GM21528 (cell line): ENCODE data around the gene CYP2W1.
"Not testable (repeated sequence)": the region's sequence is repeated elsewhere in the genome, so short reads cannot be mapped to it uniquely, and the experiment has no call there.

Experiments used
- ATAC-seq: cut with Tn5 transposase; IDR thresholded peaks from one replicate; pipeline ENCODE4 v1.9.1; 2021; ENCODE audit warnings: mild to moderate bottlenecking, moderate library complexity; ENCODE audit not compliant: unreplicated experiment, low FRiP score

The CYP2W1 gene

DNA sequence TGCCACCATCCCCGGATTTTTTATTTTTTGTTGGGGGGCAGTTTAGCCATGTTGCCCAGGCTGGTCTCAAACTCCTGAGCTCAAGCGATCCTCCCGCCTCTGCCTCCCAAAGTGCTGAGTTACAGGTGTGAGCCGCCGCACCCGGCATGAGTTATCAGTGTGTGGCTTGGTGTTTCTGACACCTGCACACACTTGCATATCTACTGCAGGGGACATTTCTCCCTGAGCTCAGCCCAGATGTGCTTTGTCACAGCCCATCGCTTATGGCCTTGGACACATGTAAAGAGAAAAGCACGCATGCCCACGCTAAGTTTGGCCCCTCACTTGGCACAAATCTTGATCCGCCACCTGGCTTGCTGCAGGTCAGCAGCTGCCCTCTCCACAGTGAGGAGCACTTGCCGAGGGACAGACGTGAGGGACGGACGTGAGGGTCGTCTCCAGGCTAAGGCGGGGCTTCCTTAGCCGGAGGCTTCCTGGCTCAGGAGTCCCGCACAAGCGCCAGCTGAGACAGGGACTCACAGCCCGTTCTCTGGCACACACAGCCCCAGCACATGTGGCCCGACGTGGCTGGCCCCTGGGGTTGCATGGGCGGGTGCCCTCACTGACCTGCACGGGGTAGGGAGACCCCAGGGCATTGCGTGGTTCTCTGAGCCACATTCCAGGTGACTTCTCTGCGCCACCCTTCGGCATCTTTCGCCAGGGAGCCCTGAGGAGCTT lies 11.8 kb downstream of the CYP2W1 start:
- no peak for ATAC-seq

DNA sequence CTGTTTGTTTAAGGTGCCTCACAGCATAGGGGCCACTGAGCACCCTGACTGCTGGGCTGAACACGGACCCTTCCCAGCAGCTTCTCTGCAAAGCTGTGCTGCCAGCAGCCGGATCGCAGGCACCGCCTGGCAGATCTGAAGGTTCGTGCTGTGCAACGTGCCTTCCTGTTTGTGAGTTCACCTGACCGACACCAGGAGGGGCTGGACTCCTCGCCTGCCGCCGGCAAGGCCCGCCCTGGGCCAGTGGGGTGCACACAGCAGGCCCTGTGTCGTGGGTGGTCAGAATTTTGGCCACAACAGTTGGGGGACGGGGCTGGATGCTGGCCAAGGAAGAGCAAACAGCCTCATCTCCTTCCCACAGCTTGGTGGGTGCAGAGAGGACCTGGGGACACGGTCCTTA lies 12.6 kb downstream of the CYP2W1 start:
- ATAC-seq = no peak

DNA sequence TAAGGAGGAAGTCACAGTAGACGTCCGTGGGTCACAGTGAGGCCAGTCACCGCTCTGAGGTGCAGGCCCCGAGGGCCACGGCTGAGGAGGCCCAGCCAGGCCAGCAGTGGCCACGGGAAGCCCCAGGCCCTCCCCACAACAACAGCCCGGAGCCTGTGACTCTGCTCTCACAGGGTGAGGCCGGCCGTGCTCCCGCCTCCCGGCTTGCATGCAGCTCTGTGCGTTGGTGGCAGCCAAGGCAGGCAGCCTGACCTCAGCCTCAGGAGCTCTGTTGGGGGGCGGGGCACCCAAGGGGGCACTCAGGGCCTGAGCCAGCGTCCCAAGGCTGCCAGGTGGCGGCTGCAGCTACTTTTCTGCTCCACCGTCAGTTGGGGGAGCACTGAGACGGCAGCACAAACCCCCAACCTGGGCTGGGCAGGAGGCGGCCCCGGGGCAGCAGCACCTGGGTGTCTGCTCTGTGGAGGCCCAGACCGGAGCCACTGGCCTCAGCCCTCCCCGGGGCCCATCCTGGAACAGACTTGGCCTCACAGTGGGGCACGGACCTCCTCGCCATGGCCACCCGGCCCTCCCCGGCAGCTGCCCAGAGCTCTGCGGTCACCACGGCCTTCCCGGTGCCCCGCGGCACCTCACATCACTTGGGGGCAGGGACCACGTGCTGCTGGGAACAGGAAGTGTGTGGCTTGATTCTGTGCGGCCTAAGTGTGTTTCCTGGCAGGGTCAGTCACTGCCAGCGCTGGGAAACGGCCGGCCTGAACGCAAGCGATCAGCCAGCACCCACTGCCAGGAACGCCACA lies 13.3 kb downstream of the CYP2W1 start:
- no peak for ATAC-seq

DNA sequence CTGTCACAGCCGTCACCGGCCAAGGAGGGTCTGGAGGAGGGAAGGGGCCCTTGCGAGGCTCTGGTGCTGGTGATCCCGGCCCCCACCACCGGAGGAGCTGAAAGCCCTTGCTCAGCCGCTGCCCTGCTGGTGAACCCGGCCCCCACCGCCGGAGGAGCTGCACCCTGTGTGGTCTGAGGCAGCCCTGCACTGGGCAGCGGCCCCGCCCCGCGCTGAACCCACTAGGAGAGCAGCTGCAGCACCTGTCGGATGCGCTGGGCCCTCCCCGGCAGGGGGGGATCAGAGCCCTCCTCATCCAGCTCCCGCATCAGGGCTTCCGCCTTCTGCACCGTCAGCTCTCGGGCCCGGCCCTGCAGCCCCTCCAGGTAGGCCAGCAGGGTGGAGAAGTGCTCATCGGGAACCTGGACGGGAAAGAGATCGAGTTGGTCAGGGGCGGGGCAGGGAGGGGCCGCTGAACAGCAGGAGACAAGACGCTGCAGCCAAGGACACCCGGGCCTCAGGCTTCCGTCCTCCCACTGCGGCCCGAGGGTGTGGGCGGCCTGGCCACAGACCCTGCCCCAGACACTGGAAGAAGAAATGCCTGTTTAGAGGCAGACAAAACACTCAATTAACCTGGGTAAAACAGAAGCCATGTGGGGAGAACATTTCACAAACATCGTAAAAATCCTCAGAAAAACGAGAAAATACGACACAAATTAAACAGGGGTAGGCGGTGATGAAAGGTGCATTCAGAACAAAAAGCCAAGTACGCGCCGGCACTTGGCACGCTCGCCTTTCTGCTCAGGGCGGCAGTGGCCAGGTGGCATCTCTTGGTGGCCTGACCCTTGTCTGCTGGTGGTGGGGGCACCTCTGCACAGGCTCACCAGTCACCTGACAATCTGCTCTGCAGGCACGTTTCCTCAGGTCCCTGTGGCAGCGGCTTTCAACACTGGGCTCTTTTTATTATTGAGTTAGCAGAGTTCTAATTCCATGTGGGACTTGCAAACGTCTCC lies 14.7 kb downstream of the CYP2W1 start:
- no peak for ATAC-seq

DNA sequence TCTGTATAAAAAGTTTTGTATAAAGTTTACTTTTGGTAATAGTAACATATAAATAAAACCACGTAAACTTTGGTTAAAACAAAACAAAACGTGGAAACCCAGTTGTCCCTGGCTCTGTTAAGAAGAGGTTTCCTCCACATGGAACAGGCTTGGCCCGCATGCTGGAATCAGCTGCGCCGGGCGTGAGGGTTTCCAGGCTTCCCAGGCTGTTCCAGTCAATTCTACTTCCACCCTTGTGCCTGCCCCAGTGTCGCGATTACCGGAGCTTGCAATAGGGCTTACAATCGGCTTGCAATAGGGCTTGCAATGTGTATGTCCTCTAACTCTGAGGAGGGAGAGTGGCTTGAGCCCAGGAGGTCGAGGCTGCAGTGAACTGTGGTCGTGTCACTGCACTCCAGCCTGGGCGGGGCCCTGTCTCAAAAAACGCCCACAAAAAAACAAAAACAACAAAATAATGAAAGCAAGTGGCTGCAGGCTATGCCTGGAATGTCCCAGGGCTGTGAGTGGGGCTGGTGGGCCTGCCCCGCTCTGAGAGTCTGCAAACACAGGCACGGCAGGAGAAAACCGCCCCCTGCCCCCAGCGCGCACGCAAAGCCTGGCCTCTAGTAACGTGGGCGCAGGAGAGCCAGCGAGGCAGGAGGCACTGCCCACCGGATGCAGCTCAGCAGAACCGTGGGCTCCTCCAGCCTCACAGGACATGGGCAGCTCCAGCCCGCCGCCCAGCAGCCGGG lies 16.3 kb downstream of the CYP2W1 start:
- ATAC-seq = no peak

DNA sequence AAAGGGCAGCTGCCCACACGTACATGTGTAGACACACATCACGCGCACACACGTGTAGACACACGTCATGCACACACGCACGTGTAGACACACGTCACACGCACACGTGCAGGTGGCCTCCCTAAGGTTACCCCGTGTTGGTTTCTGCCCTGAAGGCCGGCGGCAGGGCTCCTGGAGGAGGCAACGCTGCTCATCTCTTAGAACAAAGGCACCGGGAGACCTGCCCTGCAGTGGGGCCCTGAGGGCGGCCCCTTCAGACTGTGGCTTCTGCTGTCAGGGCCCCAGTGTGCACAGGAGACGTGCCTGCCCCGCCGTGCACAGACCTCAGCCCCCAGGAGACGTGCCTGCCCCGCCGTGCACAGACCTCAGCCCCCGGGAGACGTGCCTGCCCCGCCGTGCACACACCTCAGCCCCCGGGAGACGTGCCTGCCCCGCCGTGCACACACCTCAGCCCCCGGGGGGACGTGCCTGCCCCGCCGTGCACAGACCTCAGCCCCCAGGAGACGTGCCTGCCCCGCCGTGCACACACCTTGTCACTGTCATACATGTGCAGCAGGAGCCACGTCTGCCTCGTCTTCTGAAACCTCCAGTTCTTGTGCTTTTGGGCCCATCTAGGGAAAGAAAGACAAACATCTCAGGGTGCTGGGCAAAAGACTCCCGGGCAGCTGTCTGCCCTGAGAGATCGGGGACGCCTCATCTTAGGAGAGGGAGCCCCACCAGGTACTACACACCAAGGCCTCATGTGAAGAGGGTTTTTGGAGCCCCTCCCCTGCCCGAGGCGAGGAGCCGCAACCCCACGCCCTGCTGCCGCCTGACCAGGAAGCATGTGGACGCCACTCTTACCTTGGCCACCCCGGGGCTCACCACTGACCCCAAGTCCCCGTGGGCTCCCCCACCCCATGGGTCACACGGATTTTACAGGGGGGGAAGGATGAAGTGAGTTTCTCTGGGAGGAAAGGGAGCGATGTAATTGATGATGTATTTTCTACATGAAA lies 17.3 kb downstream of the CYP2W1 start:
- ATAC-seq = no peak

DNA sequence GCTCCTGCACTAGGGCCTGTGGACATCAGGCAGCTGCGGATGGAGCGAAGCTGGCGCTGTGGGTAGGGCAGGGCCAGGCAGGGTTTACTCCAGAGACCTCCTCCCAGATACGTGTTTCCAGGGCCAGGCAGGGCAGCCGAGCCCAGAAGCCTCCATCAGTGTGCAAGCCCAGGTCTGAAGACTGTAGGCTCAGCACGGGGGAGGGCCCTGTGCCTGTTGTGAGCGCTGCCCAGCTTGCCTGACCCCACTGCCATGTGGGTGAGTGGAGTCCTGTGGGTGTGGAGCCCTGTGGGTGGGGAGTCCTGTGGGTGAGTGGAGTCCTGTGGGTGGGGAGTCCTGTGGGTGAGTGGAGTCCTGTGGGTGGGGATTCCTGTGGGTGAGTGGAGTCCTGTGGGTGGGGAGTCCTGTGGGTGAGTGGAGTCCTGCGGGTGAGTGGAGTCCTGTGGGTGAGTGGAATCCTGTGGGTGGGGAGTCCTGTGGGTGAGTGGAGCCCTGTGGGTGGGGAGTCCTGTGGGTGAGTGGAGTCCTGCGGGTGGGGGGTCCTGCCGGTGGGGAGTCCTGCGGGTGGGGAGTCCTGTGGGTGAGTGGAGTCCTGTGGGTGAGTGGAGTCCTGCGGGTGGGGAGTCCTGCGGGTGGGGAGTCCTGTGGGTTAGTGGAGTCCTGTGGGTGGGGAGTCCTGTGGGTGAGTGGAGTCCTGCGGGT lies 18.2 kb downstream of the CYP2W1 start:
- not testable (repeated sequence) for ATAC-seq

DNA sequence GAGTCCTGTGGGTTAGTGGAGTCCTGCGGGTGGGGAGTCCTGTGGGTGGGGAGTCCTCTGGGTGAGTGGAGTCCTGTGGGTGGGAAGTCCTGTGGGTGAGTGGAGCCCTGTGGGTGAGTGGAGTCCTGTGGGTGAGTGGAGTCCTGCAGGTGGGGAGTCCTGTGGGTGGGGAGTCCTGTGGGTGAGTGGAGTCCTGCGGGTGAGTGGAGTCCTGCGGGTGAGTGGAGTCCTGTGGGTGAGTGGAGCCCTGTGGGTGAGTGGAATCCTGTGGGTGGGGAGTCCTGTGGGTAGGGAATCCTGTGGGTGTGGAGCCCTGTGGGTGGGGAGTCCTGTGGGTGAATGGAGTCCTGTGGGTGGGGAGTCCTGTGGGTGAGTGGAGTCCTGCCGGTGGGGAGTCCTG lies 19.0 kb downstream of the CYP2W1 start:
- ATAC-seq = not testable (repeated sequence)

DNA sequence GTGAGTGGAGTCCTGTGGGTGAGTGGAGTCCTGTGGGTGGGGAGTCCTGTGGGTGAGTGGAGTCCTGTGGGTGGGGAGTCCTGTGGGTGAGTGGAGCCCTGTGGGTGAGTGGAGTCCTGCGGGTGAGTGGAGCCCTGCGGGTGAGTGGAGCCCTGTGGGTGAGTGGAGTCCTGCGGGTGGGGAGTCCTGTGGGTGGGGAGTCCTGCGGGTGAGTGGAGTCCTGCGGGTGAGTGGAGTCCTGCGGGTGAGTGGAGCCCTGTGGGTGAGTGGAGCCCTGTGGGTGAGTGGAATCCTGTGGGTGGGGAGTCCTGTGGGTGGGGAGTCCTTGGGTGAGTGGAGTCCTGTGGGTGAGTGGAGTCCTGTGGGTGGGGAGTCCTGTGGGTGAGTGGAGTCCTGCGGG lies 19.5 kb downstream of the CYP2W1 start:
- not testable (repeated sequence) for ATAC-seq

DNA sequence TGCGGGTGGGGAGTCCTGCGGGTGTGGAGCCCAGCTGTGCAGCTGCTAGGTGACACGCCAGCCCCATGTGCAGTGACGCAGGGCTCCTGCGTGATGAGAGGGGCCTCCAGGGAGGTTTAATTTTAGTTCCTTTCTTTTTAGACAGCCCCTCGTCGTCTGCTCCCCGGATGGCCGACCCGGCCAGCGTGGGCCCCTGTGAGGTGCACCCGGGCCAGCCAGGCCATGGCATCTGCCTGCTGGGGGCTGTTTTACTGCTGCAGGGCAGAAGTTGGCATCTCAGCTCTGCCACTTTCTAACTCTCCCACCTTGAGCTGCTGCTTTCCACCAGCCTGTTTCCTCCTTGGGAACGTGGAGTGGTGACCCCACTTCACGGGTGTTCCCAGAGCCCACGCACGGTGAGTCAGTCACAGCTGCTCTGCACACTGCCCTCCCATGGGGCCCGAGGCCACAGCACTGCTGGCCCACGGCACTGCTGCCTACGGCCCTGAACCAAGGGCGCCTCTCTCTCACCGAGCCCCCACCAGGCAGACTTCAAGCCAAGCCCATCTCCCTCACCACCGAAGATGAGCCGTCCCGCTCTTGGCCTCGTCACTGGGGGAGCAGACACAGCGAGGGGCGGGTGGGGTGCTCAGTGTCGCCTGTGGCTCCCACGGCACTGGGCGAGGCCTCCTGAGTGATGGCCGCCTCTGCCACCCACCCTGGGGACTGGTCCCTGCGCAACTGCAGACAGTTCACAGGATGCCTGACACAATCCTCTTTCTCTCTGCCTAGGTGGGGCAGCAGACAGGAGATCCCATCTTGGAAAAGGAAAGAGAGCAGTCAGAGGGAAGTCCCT lies 21.3 kb downstream of the CYP2W1 start:
- ATAC-seq = no peak

DNA sequence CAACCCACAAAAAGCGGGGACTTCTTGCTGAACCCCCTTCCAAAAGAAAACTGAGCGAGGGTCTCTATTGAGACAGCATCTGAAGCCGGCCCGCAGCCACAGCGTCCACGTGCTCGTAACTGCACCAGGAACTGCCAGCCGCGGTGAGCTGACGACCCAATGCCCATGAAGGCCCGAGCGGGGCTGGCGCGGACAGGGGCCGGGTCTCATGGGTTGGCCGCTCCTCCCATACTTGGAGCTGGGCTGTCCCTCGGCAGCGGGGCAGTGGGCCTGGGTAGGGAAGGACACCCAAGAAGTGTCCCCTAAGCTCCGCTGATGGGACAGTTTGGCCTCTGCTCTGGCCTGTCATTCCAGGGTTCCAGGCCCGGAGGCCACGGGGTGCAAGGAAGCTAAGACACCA lies 22.3 kb downstream of the CYP2W1 start:
- no peak for ATAC-seq

DNA sequence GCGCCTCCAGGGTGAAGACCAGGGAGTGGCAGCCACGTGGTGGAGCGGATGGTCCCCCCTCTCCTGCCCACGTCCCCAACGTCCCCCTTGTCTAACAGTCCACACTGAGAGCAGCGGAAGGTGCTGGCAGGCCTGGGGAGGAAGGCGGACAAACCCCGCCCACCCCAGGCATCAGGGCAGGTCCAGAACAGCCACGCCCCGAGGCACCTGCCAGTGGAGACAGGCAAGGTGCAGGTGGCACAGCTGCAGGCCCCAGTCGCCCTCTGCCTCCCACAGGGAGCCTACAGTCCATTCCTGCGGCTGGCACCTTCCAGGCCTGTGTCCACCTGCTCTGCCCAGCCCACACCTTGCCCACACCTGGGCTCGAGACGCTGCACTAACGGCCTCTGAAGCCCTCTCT lies 24.9 kb downstream of the CYP2W1 start:
- ATAC-seq = no peak

DNA sequence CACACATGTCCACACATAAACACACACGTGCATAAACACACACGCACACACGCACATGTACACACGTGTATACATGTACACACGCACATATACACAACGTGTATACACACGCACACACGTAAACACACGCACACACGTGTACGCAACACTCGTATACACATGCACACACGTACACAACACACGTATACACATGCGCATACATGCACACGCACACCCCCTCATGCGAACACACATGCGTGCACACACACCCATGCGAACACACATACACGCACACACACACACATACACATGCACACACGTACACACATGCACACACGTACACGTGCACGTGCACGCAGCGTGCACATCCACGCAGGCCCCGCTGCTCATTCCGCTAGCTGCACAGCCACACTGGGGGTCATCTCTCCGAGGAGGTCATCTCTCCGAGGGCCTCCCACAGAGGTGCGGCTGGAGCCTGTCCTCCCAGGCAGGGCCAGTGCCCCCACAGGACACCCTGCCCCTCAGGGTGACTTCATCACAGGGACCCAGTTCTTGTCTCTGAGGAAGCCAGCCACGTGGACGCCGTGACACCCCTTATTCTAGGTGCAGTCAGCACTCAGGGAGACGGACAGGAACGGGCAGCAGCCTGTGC lies 25.9 kb downstream of the CYP2W1 start:
- ATAC-seq = no peak

DNA sequence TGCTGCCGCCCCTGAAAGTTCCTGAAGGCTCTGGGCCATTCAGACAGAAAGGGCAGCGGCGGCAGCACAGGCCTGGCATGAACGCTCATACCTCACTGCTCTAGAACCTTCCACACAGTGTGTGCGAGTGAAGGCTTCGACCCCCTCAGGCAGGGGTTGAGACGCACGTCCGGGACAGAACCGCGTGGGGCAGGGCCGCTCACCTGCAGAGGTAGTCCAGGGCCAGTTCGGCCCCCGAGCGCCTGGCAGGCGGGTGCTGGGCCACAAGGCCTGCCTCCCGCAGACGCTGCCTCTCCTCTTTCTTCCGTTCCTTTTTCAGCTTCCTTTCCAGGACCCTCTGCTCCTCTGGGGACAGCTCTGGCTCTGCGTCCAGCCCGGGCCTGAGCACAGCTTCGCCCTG lies 26.8 kb downstream of the CYP2W1 start:
- ATAC-seq = no peak

DNA sequence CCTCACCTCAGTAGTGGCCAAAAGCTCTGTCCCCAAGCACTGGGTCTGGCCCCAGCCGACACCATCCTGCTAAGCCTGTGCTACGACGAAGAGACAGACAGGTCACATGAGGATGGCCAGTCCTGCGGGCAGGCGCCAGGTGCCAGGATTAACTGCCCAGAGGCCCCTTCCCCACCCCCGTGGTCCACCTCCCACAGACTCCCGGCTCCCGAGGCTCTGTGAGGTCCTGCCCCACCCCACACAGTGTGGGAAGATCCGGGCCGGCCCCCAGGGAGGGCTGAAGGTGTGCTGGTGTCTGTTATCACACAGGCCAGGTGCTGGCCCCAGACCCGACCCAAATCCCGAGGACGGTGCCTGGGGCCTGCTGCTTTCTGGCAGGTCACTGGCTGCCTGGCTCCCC lies 27.2 kb downstream of the CYP2W1 start:
- ATAC-seq = no peak

DNA sequence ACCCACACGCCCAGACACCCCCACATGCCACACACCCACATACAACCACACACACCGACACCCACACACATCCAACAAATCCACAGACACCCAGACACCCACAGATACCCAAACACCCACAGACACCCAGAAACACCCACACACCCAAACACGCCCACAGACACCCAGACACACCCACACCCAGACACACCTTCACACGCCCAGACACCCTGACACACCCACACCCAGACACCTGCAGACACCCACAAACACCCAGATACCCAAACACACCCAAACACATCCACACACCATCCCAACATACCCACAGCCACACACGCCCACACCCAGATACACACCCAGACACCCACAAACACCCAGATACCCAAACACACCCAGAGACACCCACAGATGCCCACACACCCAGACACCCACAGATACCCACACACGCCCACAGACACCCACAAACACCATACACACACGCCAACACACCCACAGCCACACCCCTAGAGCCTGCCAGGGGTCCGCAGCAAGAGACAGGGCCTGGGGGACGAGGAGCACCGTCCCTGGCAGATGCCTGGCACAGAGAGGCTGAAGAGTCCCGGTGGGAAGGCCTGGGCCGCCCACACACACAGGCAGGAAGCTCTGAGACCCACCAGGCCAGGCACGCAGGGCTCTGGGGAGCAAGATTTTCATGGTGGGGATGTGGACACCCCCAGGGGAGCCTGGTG lies 28.5 kb downstream of the CYP2W1 start:
- ATAC-seq = no peak
